PFSK-1 (cell line): Measurements from ENCODE around the gene GPR87.

ENCODE experiments used
- FOXP2 ChIP-seq: optimal IDR thresholded peaks from 2 replicates; pipeline ENCODE3; 2011; ENCODE audit warnings: borderline replicate concordance, control low read depth, inconsistent platforms; ENCODE audit not compliant: insufficient read depth; ENCODE audit errors: extremely low read length, extremely low read depth
- POLR2AphosphoS5 ChIP-seq: IDR thresholded peaks from 2 replicates; pipeline ENCODE4 v1.6.1; 2012; ENCODE audit warnings: low read depth, mild to moderate bottlenecking, control low read depth, low read length, moderate library complexity
- REST ChIP-seq, 2 experiments: IDR thresholded peaks; 2 replicates each; pipeline versions ENCODE4 v1.6.1 to v1.8.0; 2011 to 2012; ENCODE audit warnings: low read depth in 2 of 2, low read length in 2 of 2, control low read depth in 1 of 2, inconsistent platforms in 1 of 2, mild to moderate bottlenecking in 1 of 2, moderate library complexity in 1 of 2; ENCODE audit not compliant: insufficient read depth in 1 of 2
- SIN3A ChIP-seq: IDR thresholded peaks from 2 replicates; pipeline ENCODE4 v1.6.1; 2012; ENCODE audit warnings: mild to moderate bottlenecking, low read length, moderate library complexity, borderline replicate concordance; ENCODE audit not compliant: insufficient read depth
- TAF1 ChIP-seq: IDR thresholded peaks from 2 replicates; pipeline ENCODE4 v1.6.1; 2012; ENCODE audit warnings: low read length, control low read depth, borderline replicate concordance; ENCODE audit not compliant: insufficient read depth

Gene GPR87

GRCh38 chr3:151285940-151286339, 30.7 kb downstream of the GPR87 start:
- no peak for TF ChIP-seq TAF1
- no peak for TF ChIP-seq FOXP2
- no peak for TF ChIP-seq REST (IDR thresholded peaks at IDR 0.05; ENCODE audit: insufficient read depth in 1 of 2, low read depth in 2 of 2, low read length in 2 of 2)
- TF ChIP-seq SIN3A, result no peak
- TF ChIP-seq POLR2AphosphoS5, result no peak

- TF ChIP-seq TAF1 (no peak), POLR2AphosphoS5 (no peak), SIN3A (no peak), REST (IDR thresholded peaks at IDR 0.05; ENCODE audit: insufficient read depth in 1 of 2, low read depth in 2 of 2, low read length in 2 of 2) (no peak), FOXP2 (no peak)
Measured at GRCh38 chr3:151283907-151284461, 32.6 kb downstream of the GPR87 start.

GRCh38 chr3:151283387-151283786, 33.2 kb downstream of the GPR87 start:
- TF ChIP-seq REST (IDR thresholded peaks at IDR 0.05; ENCODE audit: insufficient read depth in 1 of 2, low read depth in 2 of 2, low read length in 2 of 2), result no peak
- TF ChIP-seq POLR2AphosphoS5, result no peak
- TF ChIP-seq FOXP2, result no peak

- TF ChIP-seq FOXP2 (no peak), POLR2AphosphoS5 (no peak), SIN3A (no peak), TAF1 (no peak), REST (IDR thresholded peaks at IDR 0.05; ENCODE audit: insufficient read depth in 1 of 2, low read depth in 2 of 2, low read length in 2 of 2) (no peak)
Measured at GRCh38 chr3:151282921-151283320, 33.7 kb downstream of the GPR87 start.

GRCh38 chr3:151281671-151282324, 34.8 kb downstream of the GPR87 start:
- TF ChIP-seq FOXP2, result no peak
- no peak for TF ChIP-seq SIN3A
- TF ChIP-seq REST (IDR thresholded peaks at IDR 0.05; ENCODE audit: insufficient read depth in 1 of 2, low read depth in 2 of 2, low read length in 2 of 2), result no peak
- TF ChIP-seq TAF1, result no peak
